Raji (cell line): Measurements from ENCODE around the gene CCL27.

ENCODE experiments used
- POLR2A ChIP-seq: IDR thresholded peaks from 2 replicates; pipeline ENCODE4 v1.6.1; 2011; ENCODE audit warnings: low read depth, low read length, control low read depth; ENCODE audit not compliant: insufficient read depth

The CCL27 gene

DNA sequence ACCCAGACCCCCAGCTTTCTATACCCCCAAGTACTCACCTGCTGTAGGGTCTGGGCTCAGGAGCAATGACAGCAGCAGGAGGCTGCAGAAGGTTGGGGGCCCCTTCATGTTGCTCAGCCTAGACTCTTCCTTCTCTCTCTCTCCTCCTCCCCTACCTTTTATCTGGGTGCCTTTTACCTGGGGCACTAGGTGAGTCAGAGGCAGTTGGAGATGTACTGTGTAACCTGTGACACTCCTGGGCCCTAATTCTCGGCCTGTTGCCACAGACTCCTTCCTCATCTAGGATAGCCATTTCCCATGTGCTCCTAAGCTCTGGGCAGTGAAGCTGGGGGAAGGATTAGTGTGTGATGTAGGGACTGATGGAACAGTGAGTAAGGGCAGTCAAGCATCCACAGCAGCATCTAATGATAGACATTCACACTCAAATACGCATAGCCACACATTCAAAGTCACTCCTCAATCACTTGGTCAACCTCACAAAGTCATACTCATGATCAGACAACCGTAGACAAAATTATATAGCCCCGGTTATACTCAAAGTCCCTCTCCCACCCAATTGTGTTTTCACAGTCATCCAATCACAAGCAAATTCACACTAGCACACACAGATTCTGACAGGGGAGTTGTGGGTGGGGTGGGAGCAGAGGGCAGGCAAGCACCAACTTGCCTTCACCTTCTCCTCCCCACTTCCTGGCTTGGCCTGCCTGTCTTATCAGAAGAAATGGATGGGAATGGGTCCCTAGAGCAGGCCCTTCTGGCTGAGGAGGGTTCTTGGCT, at the start of gene CCL27:
Gene CCL27, minus strand, starts transcription at position 132 of the 777 bp plus-strand sequence. Its CDS starts 24 bp downstream, at position 108.
- no peak for TF ChIP-seq POLR2A

DNA sequence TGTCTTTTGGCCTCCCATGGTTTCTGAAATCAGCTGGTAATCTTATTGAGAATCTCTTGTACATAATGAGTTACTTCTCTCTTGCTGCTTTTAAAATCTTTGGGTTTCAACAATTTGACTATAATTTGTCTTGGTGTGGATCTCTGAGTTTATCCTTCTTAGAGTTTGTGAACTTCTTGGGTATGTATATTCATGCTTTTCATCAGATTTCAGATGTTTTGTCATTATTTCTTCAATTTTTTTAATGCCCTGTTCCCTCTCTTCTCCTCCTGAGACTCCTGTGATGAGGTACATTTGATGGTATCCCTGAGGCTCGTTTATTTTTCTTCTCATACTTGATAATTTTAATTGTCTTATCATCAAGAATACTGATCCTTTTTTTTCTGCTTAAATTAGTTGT, 49.7 kb upstream of the CCL27 start:
- TF ChIP-seq POLR2A: no peak

GRCh38 chr9:34710023-34710422, 47.6 kb upstream of the CCL27 start, which contains the start of gene CCL21:
CCL21 (minus strand) TSS chr9:34710136; CDS start chr9:34710066, 70 bp downstream.
- no peak for TF ChIP-seq POLR2A

DNA sequence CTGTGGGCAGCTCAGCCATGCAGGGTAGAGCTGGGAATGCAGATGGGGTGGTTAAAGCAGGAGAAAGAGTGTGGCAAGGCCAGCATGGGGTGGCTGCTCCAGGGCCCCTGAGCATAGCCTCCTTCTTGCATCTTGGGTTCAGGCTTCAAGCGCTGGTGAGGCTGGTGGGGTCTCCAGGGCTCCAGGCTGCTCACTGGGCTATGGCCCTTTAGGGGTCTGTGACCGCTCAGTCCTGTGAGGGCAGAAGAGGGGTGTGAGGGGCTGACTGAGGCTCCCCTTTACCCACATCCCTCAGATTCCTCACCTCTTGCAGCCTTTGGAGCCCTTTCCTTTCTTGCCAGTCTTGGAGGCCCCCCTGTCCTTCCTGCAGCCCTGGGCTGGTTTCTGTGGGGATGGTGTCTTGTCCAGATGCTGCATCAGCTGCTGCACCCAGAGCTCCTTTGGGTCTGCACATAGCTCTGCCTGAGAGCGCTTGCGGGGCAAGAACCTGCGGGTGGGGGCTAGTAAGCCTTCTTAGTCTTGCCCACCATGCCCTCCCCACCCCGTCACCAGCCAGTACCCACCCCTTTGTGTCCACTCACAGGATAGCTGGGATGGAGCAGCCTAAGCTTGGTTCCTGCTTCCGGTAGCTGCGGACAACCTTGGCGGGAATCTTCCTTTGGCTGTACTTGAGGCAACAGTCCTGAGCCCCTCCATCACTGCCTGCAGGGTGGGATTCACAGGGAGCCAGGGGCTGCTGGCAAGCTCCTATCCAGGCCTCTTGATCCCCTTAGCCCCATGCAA, 46.9 kb upstream of the CCL27 start:
- TF ChIP-seq POLR2A: no peak

DNA sequence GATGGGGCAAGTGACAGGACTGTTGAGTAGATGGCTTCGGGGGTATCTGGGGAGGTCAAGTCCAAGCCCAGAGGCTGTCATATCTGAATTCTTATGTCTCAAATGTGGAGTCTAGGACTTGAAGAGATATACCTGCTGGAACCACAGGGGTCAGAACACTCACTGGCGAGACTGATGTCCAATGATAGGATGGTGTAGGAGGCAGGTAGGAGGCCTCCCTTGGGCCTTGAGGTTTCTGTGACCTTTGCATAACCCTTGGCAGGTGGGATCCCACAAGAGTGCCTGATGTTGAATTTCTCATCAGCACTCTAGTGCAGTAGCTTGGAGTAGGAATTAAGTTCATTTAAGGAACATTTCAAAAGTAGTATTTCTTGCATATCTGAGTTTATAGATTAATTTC, 44.7 kb upstream of the CCL27 start:
- TF ChIP-seq POLR2A: no peak

DNA sequence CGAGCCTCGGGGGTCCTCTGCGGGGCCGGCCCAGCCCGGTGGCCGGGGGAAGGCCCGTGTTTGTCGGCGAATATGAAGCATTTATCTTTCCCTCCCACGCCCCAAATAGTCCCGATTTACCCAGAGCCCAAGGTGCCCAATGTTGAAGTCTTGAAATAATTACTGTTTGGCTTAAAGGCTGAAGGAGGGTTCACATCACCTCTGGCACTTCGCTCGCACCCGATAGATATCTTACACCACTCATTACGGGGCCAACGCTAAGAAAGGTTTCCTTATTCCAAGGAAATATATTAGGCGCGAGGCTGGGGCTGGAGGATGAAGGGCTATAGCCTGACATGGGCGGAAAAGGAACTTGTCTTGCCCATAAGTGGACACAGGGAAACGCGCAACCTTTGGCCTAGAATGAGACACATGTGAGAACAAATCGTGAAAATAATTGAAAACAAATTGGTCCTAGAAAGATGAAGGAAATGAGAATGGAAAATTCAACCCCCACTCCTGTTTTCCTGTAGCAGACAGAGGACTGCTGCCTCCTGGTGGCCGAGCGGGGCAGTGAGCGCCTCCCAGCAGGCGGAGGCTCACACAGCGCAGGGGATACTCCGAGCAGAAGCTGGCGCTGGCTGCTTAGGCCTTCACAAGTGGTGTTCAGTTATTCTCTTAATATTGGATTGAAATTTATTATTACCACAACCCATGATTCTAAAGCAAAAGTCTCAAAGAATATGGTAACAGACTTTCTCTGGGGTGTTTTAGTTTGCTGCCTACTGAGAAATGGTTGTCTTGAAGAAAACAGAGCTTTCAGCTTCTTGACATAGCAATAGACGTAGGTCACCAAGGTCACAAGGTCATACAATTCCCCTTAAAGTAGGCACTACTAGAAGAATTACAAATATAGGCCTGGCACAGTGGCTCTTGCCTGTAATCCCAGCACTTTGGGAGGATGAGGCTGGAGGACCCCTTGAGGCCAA, 39.6 kb upstream of the CCL27 start:
- no peak for TF ChIP-seq POLR2A

GRCh38 chr9:34701023-34701768, 38.7 kb upstream of the CCL27 start:
- TF ChIP-seq POLR2A: no peak

DNA sequence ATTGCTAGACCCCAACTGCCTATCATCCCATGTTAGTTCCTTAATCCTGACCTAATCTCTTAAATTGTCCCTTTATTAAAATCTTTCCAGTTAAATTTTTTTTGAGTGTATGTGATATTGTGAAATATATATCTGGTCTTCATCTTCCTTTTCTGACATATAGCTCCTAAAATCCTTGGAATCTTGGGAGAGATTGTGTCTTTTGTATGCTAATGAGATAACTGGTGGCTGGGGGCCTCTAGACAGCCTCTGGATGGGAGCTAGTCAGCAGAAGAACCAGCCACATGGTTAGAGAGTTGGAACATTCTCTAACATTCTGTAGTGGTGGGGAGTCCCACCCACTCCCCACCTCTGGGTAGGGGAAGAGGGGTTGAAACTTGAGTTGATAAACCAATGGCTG, 32.4 kb upstream of the CCL27 start:
- TF ChIP-seq POLR2A: no peak

DNA sequence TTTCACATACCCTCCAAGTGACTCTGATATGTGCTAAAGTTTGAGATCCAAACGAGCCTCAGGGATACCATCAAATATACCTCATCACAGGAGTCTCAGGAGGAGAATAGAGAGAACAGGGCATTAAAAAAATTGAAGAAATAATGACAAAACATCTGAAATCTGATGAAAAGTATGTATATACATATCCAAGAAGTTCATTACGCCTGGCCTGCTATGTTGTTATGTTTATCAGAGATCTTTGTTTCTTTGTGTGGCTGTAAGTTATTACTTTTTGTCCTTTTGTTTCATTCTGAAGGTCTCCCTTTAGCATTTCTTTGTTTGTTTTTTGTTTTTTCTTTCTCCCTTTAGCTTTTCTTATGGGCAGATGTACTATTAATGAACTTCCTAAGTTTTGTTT, 31.1 kb upstream of the CCL27 start:
- TF ChIP-seq POLR2A: no peak

- no peak for TF ChIP-seq POLR2A
Observed at GRCh38 chr9:34691936-34692315, 29.5 kb upstream of the CCL27 start.

GRCh38 chr9:34690983-34691935, 28.8 kb upstream of the CCL27 start, which contains the start of gene CCL19:
CCL19 (minus strand) TSS chr9:34691276; CDS start chr9:34691139, 137 bp downstream.
- no peak for TF ChIP-seq POLR2A

- TF ChIP-seq POLR2A: no peak
Observed at GRCh38 chr9:34689512-34689911, 27.1 kb upstream of the CCL27 start.

GRCh38 chr9:34689116-34689470, 26.6 kb upstream of the CCL27 start:
- TF ChIP-seq POLR2A: no peak
